CD4-positive, alpha-beta T cell treated with Interleukin-4 for 4 hours (primary cell): Measurements from ENCODE around the gene CHD9.

ENCODE experiments used
- DNase-seq: peaks from one replicate; pipeline ENCODE4 v3.0.0-alpha.2; 2020

CHD9 gene

DNA sequence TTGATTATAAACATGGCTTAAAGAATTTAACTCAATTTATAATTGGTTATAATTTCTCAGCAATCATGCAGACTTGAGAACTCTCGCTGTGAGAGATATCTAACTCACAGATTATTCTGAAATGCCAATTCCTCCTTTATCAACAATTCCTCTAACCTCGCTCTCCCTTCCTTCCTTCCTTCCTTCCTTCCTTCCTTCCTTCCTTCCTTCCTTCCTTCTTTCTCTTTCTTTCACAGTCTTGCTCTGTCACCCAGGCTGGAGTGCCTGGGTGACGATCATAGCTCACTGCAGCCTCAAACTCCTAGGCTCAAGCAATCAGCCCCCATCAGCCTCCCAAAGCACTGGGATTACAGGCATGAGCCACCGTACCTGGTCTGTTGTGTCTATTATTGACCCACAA is 42.4 kb downstream of the CHD9 start:
- no peak for DNase-seq

DNA sequence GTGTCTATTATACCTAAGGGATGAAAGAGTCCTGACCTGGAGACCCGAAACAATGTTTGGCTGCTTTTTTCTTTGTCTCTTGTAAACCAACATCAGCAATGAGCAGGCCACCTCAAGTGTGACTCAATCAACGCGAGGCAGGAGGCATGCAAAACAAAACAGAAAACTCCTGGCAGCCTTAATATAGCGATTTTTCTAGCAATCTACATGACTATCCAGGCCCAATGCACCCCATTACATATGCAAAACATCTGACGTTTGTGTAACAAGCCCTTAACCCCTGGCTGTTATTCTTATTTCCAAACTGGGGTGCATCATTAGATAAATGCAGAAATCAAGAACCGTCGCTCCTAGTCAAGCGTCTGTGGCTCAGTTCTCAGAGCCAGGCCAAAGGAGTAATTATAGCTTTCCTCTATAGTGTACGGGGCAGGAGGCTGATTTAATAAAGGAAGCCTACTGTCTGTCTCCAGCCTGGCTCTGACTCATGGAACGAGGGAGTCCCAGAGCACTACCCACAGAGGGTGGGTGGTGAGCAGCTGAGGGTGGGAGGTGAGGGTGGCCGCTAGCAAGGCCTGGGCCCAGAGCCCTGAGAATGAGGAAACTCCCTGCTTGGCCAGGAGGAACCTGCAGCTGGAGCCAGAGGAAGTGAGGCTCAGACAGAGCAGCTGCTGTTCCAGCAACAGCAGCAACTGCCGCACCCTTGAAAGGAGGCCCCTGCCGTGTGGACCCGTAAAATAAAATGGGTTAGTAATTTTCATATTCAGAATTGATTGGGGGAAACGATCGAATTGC is 43.9 kb downstream of the CHD9 start:
- peak; percentile 59 for DNase-seq

DNA sequence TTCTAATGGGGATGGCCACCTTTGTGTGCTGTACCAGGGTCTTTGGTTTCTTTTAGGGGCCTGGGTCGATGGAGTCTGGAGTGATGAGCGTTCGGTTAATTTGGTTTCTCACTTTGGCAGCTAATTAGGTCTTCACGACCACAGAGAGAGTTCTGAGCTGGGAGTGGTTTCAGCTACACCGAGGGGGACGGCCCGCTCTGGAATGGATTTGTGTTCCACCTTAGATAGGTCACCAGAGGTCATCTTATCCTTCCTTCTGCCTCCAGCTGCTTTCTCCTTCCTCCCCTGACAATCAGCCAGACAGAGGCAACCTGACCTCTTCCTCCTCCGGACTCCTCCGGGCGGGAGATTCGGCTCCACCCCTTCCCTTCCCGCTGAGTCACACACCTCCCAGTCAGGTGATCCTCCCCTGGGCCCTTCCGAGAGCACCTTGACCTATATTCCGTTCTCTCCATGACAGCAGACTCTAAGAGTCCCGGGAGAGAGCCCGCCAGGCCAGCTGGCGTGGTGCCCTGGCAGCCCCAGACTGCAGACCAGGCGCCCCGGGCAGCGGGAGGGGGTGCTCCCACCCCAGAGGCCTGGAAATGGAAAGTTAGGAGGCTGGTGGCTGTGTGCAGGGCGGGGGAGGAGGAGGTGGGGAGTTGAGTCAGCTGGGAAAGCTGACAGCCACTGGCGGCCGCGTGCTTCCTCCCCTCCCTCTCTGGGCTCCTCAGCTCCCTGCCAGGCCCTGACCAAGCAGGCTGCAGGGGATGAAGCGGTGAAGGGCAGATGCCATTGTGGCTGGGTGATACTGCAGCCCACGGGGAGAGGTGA is 44.7 kb downstream of the CHD9 start:
- peak; percentile 64 for DNase-seq

DNA sequence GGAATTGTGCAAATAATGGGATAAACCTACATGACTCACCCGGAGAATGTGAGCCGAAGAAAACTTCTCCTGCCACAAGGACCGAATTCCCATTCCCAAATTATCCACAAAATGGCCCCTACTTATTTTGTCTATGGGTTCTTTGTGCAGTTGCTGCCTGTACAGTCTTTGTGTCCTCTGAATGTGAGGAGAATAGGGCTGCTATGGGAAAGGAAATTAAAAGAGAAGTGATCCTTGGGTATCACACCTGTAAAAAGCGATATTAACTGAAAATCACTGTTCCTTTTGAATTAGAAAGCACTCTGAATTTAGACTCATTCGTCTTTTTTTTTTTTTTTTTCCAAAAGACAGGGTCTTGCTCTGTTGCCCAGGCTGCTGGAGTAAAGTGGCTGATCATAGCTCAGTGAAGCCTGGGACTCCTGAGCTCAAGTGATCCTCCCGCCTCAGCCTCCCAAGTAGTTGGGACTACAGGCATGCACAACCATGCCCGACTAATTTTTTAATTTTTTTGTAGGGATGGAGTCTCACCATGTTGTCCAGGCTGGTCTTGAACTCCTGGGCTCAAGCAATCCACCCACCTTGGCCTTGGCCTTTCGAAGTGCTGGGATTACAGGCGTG is 45.4 kb downstream of the CHD9 start:
- DNase-seq: no peak

DNA sequence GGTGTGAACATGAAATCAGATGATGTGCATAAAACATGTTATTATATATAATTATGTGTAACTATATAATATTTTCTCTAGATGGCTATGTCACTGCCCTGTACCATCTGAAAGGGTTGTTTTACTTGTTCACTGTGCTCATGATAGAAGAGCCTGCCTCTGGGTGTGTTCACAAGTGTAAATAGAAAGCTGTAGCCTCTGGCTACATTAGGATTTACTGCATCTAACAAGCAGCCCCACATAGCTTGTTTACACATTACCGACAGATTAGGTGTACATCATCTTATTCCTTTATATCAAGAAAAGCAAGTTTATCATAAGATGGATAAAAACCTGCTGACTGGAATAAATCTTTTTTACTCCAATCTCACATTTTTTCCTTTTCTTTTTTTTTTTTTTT is 46.1 kb downstream of the CHD9 start:
- DNase-seq: no peak

DNA sequence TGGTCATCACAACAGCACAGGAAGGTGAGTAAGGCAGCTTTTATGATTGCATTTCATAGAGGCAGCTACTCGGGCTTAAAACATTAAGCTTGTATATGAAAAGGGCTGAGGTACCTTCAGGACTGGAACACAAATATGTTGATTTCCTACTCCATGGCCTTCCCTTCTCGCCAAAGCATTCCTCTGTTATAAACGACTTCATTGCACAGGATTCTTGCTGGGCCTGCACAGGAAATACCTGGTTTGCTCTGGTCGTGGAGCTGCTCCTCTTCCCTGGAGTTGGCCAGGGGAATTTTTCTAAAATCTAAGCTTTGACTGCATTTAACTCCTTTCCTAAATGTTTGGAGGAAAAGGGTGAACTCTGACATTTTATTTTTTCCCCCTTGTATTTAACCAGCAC is 49.0 kb downstream of the CHD9 start:
- DNase-seq: no peak

DNA sequence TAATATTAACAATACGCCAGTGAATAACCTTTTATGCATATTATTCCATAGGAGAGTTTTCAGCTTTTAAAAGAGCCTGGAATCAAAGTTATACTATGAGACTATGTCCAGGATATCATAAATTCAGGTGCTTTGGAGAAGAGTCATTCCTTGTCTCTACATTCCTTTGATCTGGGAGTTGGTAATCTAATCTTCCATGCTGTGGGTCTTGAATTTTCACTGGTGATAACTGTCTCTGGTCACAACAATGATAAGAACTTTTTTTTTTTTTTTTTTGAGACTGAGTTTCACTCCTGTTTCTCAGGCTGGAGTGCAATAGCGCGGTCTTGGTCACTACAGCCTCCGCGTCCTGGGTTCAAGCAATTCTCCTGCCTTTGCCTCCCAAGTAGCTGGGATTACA is 50.8 kb downstream of the CHD9 start:
- DNase-seq: no peak

DNA sequence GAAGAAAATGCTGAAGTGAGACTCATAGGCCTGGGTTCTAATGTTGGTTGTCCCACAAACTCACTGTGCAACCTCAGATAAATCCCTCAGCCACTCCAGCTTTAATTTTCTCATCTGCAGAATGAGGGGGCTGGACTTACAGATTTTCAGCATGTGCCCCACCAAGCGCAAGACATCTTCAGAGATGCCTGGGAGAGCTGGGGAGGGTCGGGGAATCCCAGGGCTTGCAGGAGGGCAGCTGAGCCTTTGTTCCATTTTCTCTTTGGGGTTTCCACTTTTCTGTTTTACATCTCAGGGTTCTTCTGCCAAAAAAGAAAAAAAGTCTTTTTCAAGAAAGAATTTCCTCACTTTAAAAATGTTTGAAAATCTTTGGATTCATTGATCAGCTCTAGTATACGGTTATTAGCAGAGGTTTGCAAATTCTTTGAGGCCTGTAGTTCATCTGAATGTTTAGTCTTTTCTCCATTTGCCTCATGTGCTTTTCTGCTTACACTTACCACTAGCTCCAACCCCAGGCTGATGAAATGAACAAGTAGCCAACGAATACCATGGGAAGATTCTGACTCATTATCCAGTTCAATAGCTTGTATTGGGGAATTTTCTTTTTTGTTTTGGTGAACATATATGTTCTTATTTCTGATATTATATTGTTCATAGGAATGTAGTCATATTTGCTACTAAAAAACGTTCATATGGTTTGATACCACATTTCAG is 56.4 kb downstream of the CHD9 start:
- no peak for DNase-seq

DNA sequence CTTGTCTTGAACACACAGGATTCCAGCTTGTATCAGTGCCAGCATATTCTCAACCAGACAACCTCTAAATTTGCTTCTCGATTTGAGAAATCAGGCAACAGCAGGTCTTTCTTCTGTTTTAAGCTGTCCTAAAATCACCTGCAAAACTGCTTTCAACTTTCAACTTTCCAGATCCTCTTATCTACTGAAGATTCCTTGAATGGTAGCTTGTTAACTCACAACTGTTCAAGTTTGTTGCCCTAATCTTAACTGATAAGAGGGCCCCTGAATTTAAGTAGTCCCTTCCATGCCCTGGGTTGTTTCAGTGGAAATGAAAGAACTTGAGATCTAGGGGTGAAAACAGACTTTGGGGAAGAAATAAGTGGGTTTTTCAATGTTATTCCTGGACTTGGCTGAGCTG is 57.2 kb downstream of the CHD9 start:
- DNase-seq: no peak

DNA sequence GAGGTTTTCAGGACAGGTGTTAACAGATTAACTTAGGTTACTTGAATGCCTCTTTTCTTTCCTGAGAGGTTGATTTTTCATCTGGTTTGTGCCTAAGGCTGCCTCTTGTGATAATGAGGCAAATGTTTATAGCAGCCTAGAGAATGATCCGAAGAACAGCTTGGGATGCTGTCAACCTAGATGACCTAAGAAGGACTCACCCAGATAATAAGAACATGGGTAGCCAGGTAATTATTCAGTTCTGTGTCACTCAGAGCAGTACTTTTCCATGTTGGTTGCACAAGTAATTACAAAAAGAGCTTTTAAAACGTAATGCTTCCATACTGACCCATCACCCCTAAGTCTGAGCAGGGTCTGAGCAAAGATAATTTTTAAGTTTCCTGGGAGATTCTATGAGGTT is 60.3 kb downstream of the CHD9 start:
- no peak for DNase-seq

DNA sequence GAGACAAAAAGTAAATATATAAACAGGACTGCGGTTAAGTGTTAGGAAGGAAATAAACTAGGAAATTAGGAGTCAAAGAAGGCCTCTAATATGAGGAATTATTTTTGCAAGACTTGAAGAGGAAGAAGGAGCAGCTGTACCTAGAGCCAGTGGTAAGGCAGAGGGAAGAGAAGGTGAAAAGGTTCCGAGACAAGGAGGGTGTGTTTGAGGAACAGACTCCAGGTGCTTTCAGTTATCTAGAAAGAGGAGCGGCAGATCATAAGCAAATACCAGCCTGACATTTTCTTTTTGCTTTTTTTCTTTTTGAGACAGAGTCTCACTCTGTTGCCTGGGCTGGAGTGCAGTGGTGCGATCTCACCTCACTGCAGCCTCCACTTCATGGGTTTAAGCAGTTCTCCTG is 61.0 kb downstream of the CHD9 start:
- DNase-seq: no peak

DNA sequence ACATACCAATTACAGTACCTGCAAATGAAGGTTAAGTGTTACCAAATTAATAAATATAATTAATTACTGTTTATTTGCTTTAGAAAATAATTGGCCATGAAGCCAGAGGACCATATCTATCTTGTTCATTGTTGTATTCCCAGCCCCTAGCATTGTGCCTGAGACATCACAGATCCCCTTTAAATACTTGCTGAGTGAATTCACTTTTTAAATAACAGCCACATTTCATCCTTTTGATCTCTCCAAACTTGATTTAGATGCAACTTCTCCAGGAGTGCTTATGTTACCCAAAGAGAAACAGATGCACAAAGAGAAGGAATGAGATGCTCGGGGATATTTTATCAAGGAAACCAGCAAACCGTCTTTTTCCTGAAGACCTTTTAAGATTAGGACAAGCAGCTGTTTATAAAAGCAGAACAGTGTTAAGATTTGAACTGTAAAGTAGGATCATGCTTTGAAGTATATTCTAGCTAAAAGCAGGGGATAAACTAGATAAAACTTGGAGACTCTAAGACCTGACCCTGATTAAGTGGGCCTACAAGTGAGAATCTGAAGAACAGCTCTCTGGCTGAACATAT is 66.3 kb downstream of the CHD9 start:
- no peak for DNase-seq

DNA sequence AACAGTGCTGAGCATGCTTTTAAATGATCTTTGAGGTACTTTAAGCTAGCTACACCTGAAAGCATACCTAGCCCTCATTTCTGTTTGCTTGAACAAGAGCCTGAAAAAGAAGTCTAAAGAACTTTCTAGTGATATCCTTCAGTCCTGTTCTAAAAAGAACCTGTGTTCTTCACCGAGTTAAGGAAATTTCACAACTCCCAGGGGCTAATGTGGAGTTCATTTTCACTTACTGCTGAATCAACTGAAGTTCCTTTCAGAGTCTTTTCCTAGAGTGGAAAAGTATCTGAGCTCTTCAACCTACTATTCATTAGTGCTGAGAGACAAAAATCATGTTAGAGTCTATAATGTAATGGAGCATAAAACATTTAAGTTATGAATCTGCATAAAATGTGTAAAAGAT is 66.9 kb downstream of the CHD9 start:
- DNase-seq: no peak

DNA sequence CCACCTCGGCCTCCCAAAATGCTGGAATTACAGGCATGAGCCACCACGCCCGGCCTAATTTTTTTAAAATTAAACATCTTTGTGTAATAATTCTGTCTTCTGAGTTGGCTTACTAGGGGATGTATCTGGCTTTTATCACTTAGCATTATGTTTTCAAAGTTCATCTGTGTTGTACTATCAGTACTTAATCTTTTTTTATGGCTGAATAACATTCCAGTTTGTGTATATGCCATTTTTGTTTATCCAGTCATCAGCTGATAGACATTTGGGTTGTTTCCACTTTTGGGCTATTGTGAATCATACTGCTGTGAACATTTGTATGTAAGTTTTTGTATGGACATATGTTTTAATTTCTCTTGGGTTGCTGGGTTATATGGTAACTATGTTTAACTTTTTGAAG is 69.0 kb downstream of the CHD9 start:
- no peak for DNase-seq

DNA sequence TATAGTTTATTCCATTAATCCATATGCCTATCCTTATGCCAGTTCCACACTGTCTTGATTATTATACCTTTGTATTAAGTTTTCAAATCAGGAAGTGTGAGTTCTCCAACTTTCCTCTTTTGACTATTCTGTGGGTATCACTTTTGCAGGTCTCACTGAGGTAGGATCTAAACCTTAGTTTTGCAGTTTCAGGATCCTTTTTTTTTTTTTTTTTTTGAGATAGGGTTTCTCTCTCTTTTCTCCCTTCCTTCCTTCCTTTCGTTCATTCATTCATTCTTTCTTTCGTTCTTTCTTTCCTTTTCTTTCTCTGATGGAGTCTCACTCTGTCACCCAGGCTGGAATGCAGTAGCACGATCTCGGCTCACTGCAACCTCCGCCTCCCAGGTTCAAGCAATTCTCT is 71.6 kb downstream of the CHD9 start:
- DNase-seq: no peak

DNA sequence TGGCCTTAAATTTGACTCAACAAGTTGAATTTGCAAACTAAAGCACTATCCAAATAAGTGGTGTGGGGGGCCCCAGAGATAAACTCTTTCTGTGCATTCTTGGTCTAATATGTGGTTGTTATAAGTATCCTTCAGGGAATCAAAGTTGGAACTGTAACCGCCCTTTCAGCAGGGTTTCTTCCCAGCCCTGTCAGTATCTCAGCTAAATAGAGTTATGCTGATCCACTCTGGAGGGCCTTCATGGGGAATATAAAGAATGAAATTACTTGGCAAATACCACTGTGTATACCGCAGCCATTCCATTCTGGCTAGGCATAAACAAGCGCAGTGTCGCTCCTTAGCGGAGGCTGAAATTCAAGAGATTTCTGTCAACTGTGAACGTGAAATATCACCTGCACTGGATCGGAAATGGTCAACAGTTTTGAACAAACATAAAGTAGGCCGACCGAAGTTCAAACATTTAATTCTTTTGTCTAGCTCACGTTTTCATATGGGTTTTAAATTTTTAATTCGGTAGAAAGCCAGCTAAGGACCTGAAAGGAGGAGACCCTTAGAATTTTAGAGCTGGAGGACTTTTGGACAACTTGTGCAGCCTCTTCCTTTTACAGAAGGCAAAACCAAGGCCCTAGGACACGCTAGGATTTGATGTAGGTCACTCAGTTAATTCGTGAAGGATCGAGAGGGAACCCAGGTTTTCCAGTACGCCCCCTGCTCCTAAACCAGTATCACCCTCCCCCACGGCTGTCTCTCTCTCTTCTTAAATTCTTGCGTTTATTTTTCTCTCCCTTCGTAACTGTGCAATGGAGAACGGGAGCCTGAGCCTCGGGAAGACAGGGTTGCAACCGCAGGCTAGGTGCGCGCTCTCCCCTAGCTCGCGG is 74.7 kb downstream of the CHD9 start:
- no peak for DNase-seq

DNA sequence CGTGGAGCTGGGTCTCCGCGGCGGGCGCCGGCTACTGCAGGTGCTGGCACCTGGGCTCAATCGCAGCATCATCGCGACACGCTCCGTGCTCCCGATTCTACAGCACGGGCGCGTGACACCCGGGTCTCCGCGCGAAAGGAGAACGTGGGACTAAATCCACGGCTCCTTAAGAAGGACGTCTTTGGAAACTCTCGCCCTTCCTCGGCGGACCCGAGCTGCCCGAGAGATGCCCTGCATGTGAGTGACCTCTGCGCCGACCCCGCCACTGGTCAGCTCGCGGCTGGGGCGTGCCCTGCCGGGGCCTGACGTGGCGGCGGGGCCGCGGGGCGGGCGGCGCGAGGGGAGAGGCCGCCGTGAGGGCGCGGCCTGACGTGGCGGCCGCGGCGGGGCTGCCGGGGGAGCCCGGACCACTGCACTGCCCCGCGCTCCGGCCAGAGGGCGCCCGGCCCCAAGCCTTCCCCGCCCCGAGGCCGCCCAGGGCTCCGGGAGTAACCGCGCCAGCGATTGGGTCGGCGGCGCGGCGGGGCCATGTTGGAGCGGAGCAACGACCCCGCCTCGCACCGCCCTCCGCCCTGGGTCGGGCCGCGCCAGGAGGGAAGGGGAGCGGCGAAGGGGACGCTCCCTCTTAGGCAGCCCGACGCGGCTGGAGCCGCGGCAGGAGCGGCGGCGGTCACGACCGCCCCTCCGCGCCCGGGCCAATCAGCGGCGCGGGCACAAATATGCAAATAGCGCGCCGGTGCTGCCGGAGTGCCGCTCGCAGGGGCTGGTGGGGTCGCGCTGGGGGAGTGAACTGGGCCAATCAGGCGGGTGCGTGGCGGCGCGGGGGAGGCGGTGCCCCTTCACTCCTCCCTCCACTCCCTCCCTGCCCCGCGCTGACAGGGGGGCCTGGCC is 75.6 kb downstream of the CHD9 start:
- peak; percentile 96 for DNase-seq

DNA sequence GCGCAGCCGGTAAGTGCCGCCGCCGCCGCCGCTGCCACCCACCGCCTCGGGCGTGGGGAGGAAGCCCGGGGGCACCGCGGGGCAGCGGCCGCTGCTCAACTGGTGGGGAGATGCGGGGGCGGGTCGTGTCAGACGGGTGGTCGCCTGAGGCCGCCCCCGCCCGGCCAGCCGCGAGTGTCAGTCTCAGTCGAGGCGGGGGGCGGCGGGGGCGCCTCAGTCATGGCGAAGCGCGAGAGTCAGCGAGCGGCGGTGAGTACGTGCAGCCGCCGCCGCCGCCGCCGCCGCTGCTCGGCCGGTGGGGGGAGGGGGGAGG is 76.2 kb downstream of the CHD9 start:
- DNase-seq: peak; percentile 7

DNA sequence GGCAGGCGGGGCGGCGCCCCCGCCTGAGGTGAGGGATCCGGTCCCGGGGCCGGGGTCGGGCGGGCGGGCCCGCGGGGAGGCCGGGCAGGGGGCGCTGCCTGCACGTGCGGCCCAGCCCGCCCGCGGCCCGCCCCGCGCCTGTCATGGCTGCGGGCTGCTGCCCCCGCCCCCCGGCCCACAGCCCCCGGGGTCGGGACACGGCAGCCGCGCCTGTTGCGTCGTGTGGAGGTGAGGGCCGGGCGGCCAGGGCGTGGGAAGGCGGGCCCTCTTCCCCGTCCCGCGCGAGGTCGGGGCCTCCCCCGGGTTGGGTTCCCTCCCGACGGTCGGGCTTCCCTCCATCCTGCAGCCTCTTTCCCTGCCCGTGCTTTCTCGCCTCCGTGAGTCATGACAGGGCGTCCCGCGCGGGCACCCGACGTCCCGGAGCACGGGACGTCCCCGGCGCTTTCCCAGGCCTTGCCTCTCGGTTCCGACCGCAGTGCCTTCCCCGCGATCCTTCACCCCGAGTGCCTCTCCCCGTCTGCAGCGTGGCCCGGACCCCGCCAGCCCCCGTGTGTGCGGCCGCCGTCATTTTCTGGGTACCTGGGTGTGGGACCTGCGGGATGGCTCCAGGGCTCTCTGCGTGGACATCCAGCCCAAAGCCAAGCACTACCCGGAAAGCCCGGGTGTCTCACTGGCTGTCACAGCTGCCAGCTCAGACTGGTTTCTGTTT is 76.7 kb downstream of the CHD9 start:
- peak; percentile 35 for DNase-seq

DNA sequence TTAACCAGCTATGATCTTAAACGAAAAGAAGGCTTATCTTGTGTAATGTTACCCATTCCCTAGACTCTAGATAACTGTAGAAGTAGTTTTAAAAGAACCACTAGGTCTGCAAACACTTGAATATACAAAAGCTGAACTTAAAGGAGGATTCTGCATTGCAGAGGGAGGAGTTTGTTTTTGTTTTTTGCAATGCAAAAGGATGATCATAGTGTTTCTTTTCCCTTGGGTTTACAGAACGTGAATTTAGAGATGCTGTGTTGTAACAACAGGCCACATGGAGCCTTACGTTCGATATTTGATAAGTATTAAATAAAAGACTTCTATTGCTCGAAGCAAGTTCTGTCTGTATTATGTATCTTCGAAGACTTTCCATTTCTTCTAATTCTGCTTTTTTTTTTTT is 77.6 kb downstream of the CHD9 start:
- no peak for DNase-seq
